Panc1 (cell line): ENCODE measurements around the gene BHLHA15. TPM values are rescaled to one million over a fixed set of nuclear protein-coding genes. Genes with fewer than 3 reads are reported as not detected.

Experiments
- ATAC-seq: fragments of 200-7000 bp; cut with Tn5 transposase; 2 replicates; pipeline ENCODE4 v1.9.1; 2020; ENCODE audit warnings: mild to moderate bottlenecking, moderate library complexity
- BruUV-seq: library from RNA; stranded (reverse); fragments of 400-500 nt; replicated peaks from 2 replicates; lab custom pipeline; 2021; lab: Mats Ljungman, UMichigan
- CTCF ChIA-PET: fragments of 300-600 bp; sonication (Branson Sonifier 250); formaldehyde crosslinking; loops from one replicate; lab custom pipeline; 2022; ENCODE audit warnings: antibody characterized with exemption; lab: Charles Lee
- POLR2A ChIA-PET: fragments of 300-600 bp; sonication (Branson Sonifier 250); formaldehyde crosslinking; loops from one replicate; lab custom pipeline; 2022; ENCODE audit warnings: antibody characterized with exemption; lab: Charles Lee
- DNase-seq: peaks from one replicate; pipeline ENCODE4 v3.0.0-alpha.2; 2010; ENCODE audit warnings: low read depth, low spot score
- H3K27ac ChIP-seq: 2 replicates; pipeline ENCODE4 v1.5.1; 2011; ENCODE audit warnings: mild to moderate bottlenecking, low read length, inconsistent platforms
- H3K27me3 ChIP-seq: fragments of 200-500 bp; sonication (Bioruptor generic); 2 replicates; pipeline ENCODE4 v1.6.0; 2014; ENCODE audit warnings: low read length, inconsistent platforms; ENCODE audit not compliant: control insufficient read depth, insufficient read depth
- H3K36me3 ChIP-seq: fragments of 200-500 bp; sonication (Bioruptor generic); 2 replicates; pipeline ENCODE4 v1.5.1; 2014; ENCODE audit warnings: inconsistent platforms, mild to moderate bottlenecking, low read length, moderate library complexity; ENCODE audit not compliant: control insufficient read depth, insufficient read depth
- H3K4me1 ChIP-seq: 2 replicates; pipeline ENCODE4 v1.5.1; 2011; ENCODE audit warnings: inconsistent platforms, mild to moderate bottlenecking, low read length, moderate library complexity; ENCODE audit not compliant: control insufficient read depth, insufficient read depth
- H3K4me3 ChIP-seq, 2 experiments: 2 replicates each; pipeline ENCODE4 v1.5.1; 2011 to 2012; ENCODE audit warnings: low read depth in 2 of 2, low read length in 2 of 2, mild to moderate bottlenecking in 2 of 2, inconsistent platforms in 1 of 2, moderate library complexity in 1 of 2
- H3K9me3 ChIP-seq: fragments of 200-500 bp; sonication (Bioruptor generic); 2 replicates; pipeline ENCODE4 v1.5.1; 2014; ENCODE audit warnings: low read depth, mild to moderate bottlenecking, inconsistent platforms, low read length, moderate library complexity; ENCODE audit not compliant: control insufficient read depth, insufficient read depth
- CTCF ChIP-seq: fragments of 450-650 bp; IDR thresholded peaks from 2 replicates; pipeline ENCODE4 v1.5.1; 2017; ENCODE audit warnings: mild to moderate bottlenecking
- POLR2AphosphoS5 ChIP-seq: IDR thresholded peaks from 2 replicates; pipeline ENCODE4 v1.6.1; 2012; ENCODE audit warnings: mild to moderate bottlenecking, low read depth, low read length, moderate library complexity
- REST ChIP-seq, 2 experiments: IDR thresholded peaks; 2 replicates each; pipeline ENCODE4 v1.6.1; 2011 to 2012; ENCODE audit warnings: low read depth in 2 of 2, control low read depth in 1 of 2, low read length in 1 of 2, mild to moderate bottlenecking in 1 of 2, moderate library complexity in 1 of 2; ENCODE audit not compliant: insufficient read depth in 1 of 2
- SIN3A ChIP-seq: IDR thresholded peaks from 2 replicates; pipeline ENCODE4 v1.6.1; 2012; ENCODE audit warnings: low read depth, mild to moderate bottlenecking, low read length, moderate library complexity, borderline replicate concordance; ENCODE audit not compliant: insufficient read depth
- TCF7L2 ChIP-seq: IDR thresholded peaks from 2 replicates; pipeline ENCODE4 v1.6.1; 2011; ENCODE audit warnings: mild to moderate bottlenecking, low read depth, low read length, inconsistent platforms
- in situ Hi-C: cut with HindIII; loops from 2 replicates; pipeline ENCODE4 v1.10.0; 2016; ENCODE audit warnings: low sequenced_read_pairs, low pct_unique_long_range_greater_than_20kb
- intact Hi-C: fragments of 100-400 bp; cut with micrococcal nuclease; formaldehyde crosslinking; loops from one replicate; pipeline ENCODE4 v1.10.0; 2022; ENCODE audit not compliant: unreplicated experiment
- total RNA-seq: library from RNA; stranded (reverse); gene quantifications from one replicate; pipeline ENCODE4 v1.2.1, GENCODE V29; 2021; ENCODE audit not compliant: unreplicated experiment

Gene BHLHA15
- total RNA-seq, 1 experiment from 2014 or later: 0.26 TPM

GRCh38 chr7:98163269-98163668, 48.0 kb upstream of the BHLHA15 start:
- Histone ChIP-seq H3K27me3 (no peaks in the 10 kb centered on the region), H3K36me3 (peaks cover 4% of the 10 kb centered on the region; the same call in 1 of the 2 replicates), H3K27ac (no peak overlapping the region), H3K4me3 (no peak overlapping the region), H3K4me1 (peaks cover 4% of the 10 kb centered on the region), H3K9me3 (no peaks in the 10 kb centered on the region)
- CTCF ChIA-PET: no interaction called here
- intact Hi-C loops (no loop called here), in situ Hi-C loops (no loop called here)
- POLR2A ChIA-PET: no interaction called here
- no peak for TF ChIP-seq REST (IDR thresholded peaks at IDR 0.05; ENCODE audit: insufficient read depth in 1 of 2, low read depth in 2 of 2, low read length in 1 of 2)
- TF ChIP-seq TCF7L2: no peak
- TF ChIP-seq CTCF: no peak
- no peak for TF ChIP-seq SIN3A
- TF ChIP-seq POLR2AphosphoS5: no peak
- DNase-seq: no peak
- no peak for ATAC-seq
- no TSS peak for BruUV-seq

- Histone ChIP-seq H3K9me3 (no peaks in the 10 kb centered on the region), H3K4me1 (peaks cover 6% of the 10 kb centered on the region), H3K4me3 (no peak overlapping the region), H3K36me3 (peaks cover 4% of the 10 kb centered on the region; the same call in 1 of the 2 replicates), H3K27ac (no peak overlapping the region), H3K27me3 (no peaks in the 10 kb centered on the region)
- ATAC-seq: peak; percentile 49
- POLR2A ChIA-PET: no interaction called here
- in situ Hi-C loops (no loop called here), intact Hi-C loops (no loop called here)
- TF ChIP-seq SIN3A (no peak), CTCF (no peak)
- CTCF ChIA-PET: interaction anchor here (5.8 kb wide), 1 partner anchor 141 kb away, joined by 108 read pairs; no protein-coding TSS in a partner anchor
- no peak for DNase-seq
- no TSS peak for BruUV-seq
Observed at GRCh38 chr7:98163704-98164494, 47.3 kb upstream of the BHLHA15 start.
